HEK293 (cell line): ENCODE results near the gene PIM1.

Experiments used
- PRDM4 ChIP-seq: fragments of 450-650 bp; formaldehyde crosslinking; IDR thresholded peaks from 2 replicates; pipeline ENCODE4 v1.5.1; 2017; ENCODE audit warnings: missing biosample characterization, missing genetic modification characterization
- ZNF174 ChIP-seq: fragments of 450-650 bp; formaldehyde crosslinking; IDR thresholded peaks from 2 replicates; pipeline ENCODE4 v1.5.0; 2017; ENCODE audit warnings: missing biosample characterization, mild to moderate bottlenecking, missing genetic modification characterization
- TF ChIP-seq, protein P1 (sequence below): fragments of 450-650 bp; formaldehyde crosslinking; IDR thresholded peaks from 2 replicates; pipeline ENCODE4 v1.5.1; 2016; ENCODE audit warnings: missing biosample characterization, missing genetic modification characterization

GRCh38 chr6:37125774-37126492 is 44.0 kb upstream of the PIM1 start:
- no peak for TF ChIP-seq PRDM4 (tag by site-specific recombination)
- no peak for TF ChIP-seq ZNF174
- TF ChIP-seq, protein P1, sequence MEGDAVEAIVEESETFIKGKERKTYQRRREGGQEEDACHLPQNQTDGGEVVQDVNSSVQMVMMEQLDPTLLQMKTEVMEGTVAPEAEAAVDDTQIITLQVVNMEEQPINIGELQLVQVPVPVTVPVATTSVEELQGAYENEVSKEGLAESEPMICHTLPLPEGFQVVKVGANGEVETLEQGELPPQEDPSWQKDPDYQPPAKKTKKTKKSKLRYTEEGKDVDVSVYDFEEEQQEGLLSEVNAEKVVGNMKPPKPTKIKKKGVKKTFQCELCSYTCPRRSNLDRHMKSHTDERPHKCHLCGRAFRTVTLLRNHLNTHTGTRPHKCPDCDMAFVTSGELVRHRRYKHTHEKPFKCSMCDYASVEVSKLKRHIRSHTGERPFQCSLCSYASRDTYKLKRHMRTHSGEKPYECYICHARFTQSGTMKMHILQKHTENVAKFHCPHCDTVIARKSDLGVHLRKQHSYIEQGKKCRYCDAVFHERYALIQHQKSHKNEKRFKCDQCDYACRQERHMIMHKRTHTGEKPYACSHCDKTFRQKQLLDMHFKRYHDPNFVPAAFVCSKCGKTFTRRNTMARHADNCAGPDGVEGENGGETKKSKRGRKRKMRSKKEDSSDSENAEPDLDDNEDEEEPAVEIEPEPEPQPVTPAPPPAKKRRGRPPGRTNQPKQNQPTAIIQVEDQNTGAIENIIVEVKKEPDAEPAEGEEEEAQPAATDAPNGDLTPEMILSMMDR = no peak
